ENCODE data around the gene MMP25. TPM values are rescaled to one million over a fixed set of nuclear protein-coding genes. Genes with fewer than 3 reads are reported as not detected.
"Not testable (repeated sequence)": the region's sequence is repeated elsewhere in the genome, so short reads cannot be mapped to it uniquely, and the experiment has no call there.

The MMP25 gene
- total and polyA plus RNA-seq, 7 experiments from 2014 or later, result 0.64 to 64.4 (median 0.93) TPM

GRCh38 chr16:3072148-3072547 is 25.8 kb downstream of the MMP25 start:
- DNase-seq, result not testable (repeated sequence)

GRCh38 chr16:3072576-3073263 is 26.4 kb downstream of the MMP25 start:
- POLR2A ChIA-PET, result interaction anchor here (0.7 to 5.2 kb wide), 4 partner anchors 8 to 1618 kb away, joined by 3 to 113 read pairs (median 18); partner anchors contain the start of gene IL32
- Histone ChIP-seq H3K36me3 (ENCODE audit: control insufficient read depth in 2 of 3, insufficient read depth in 3 of 3, low read length in 3 of 3) (peaks cover 0 to 13% (median 0%) of the 10 kb centered on the region in 3 experiments), H3K4me1 (ENCODE audit: control insufficient read depth in 2 of 2, insufficient read depth in 2 of 2, low read length in 2 of 2) (peaks cover 72 to 75% of the 10 kb centered on the region in 2 donors), H3K27ac (ENCODE audit: low read depth, low read length) (peak overlapping the region; percentile 47)
- Mint-ChIP-seq H3K4me3 (peak overlapping the region in 8 of 10 donors; percentile 34 to 100 (median 84)), H3K4me1 (peaks cover 71 to 91% (median 76%) of the 10 kb centered on the region in 7 donors), H3K36me3 (peaks cover 0 to 60% (median 12%) of the 10 kb centered on the region in 5 donors), H3K27ac (peak overlapping the region; percentile 92 to 100 (median 99))
- DNase-seq (peak in 6 of 9 donors; percentile 22 to 62 (median 44)), ATAC-seq (peak; percentile 47)
- CTCF ChIA-PET; H3K27me3 ChIP-seq (ENCODE audit: control insufficient read depth in 2 of 2, insufficient read depth in 2 of 2, low read length in 2 of 2); H3K27me3 Mint-ChIP-seq; H3K9me3 ChIP-seq (ENCODE audit: control insufficient read depth in 2 of 3, low read length in 3 of 3); H3K9me3 Mint-ChIP-seq; H3K4me3 ChIP-seq (ENCODE audit: low read length): not testable (repeated sequence)
- intact Hi-C loops (cut with micrococcal nuclease), result loop anchor here in 1 of 2 donors (10.0 kb wide), 1 partner anchor 432 kb away; the partner anchor contains the start of gene CLUAP1

More at GRCh38 chr16:3072148-3072547, 25.8 kb downstream of the MMP25 start:
- POLR2A ChIA-PET, result interaction anchor here (1.0 to 5.0 kb wide), 3 partner anchors 11 to 127 kb away, joined by 3 to 34 read pairs (median 4); no protein-coding TSS in a partner anchor
- H3K9me3 Mint-ChIP-seq; H3K9me3 ChIP-seq (ENCODE audit: control insufficient read depth in 2 of 3, low read length in 3 of 3); H3K27me3 ChIP-seq (ENCODE audit: control insufficient read depth in 2 of 2, insufficient read depth in 2 of 2, low read length in 2 of 2); H3K27me3 Mint-ChIP-seq; CTCF ChIA-PET; H3K4me3 ChIP-seq (ENCODE audit: low read length); ATAC-seq: not testable (repeated sequence)
- H3K4me1 Mint-ChIP-seq, result peaks cover 71 to 90% (median 73%) of the 10 kb centered on the region in 7 donors
- intact Hi-C loops (cut with micrococcal nuclease), result loop anchor here in 1 of 2 donors (10.0 kb wide), 1 partner anchor 433 kb away; the partner anchor contains the start of gene CLUAP1
- peak overlapping the region; percentile 23 to 100 (median 64) for H3K4me3 Mint-ChIP-seq
- peaks cover 4 to 61% (median 13%) of the 10 kb centered on the region in 5 donors for H3K36me3 Mint-ChIP-seq
- H3K27ac Mint-ChIP-seq, result peak overlapping the region; percentile 79 to 100 (median 90)
- H3K4me1 ChIP-seq (ENCODE audit: control insufficient read depth in 2 of 2, insufficient read depth in 2 of 2, low read length in 2 of 2), result peaks cover 69 to 70% of the 10 kb centered on the region in 2 donors
- peak overlapping the region; percentile 47 for H3K27ac ChIP-seq (ENCODE audit: low read depth, low read length)
- peaks cover 0 to 13% (median 3%) of the 10 kb centered on the region in 3 experiments for H3K36me3 ChIP-seq (ENCODE audit: control insufficient read depth in 2 of 3, insufficient read depth in 3 of 3, low read length in 3 of 3)

GRCh38 chr16:3073448-3073847 is 27.1 kb downstream of the MMP25 start:
- peaks cover 71 to 77% of the 10 kb centered on the region in 2 donors for H3K4me1 ChIP-seq (ENCODE audit: control insufficient read depth in 2 of 2, insufficient read depth in 2 of 2, low read length in 2 of 2)
- peaks cover 0 to 13% (median 0%) of the 10 kb centered on the region in 3 experiments for H3K36me3 ChIP-seq (ENCODE audit: control insufficient read depth in 2 of 3, insufficient read depth in 3 of 3, low read length in 3 of 3)
- peak overlapping the region; percentile 92 to 99 (median 99) for H3K27ac Mint-ChIP-seq
- peak overlapping the region; percentile 35 for H3K4me3 ChIP-seq (ENCODE audit: low read length)
- H3K4me1 Mint-ChIP-seq, result peaks cover 71 to 92% (median 80%) of the 10 kb centered on the region in 7 donors
- ChIA-PET CTCF (no interaction called here), POLR2A (interaction anchor here (0.7 to 5.2 kb wide), 2 partner anchors 9 to 1617 kb away, joined by 3 to 113 read pairs; partner anchors contain the start of gene IL32)
- intact Hi-C loops (cut with micrococcal nuclease), result loop anchor here in 1 of 2 donors (10.0 kb wide), 1 partner anchor 431 kb away; the partner anchor contains the start of gene CLUAP1
- ATAC-seq, result no peak
- H3K4me3 Mint-ChIP-seq, result peak overlapping the region; percentile 71 to 89 (median 83)
- H3K36me3 Mint-ChIP-seq, result peaks cover under 1 to 60% (median 19%) of the 10 kb centered on the region in 5 donors
- no peak for DNase-seq
- H3K27ac ChIP-seq (ENCODE audit: low read depth, low read length), result peak overlapping the region; percentile 78
- H3K9me3 ChIP-seq (ENCODE audit: control insufficient read depth in 2 of 3, low read length in 3 of 3), result no peaks in the 10 kb centered on the region
- no peaks in the 10 kb centered on the region for H3K27me3 Mint-ChIP-seq
- peaks cover 0 to 11% (median 3%) of the 10 kb centered on the region in 11 donors for H3K9me3 Mint-ChIP-seq
- no peaks in the 10 kb centered on the region for H3K27me3 ChIP-seq (ENCODE audit: control insufficient read depth in 2 of 2, insufficient read depth in 2 of 2, low read length in 2 of 2)

GRCh38 chr16:3074860-3075522 is 28.6 kb downstream of the MMP25 start:
- Mint-ChIP-seq H3K4me3 (peak overlapping the region; percentile 69 to 89 (median 83)), H3K27me3 (no peaks in the 10 kb centered on the region), H3K36me3 (peaks cover 4 to 59% (median 16%) of the 10 kb centered on the region in 5 donors), H3K9me3 (peaks cover 0 to 13% (median 4%) of the 10 kb centered on the region in 11 donors), H3K27ac (peak overlapping the region; percentile 92 to 99 (median 99)), H3K4me1 (peaks cover 67 to 93% (median 78%) of the 10 kb centered on the region in 7 donors)
- intact Hi-C loops (cut with micrococcal nuclease), result loop anchor here (1.0 to 10.0 kb wide), 8 partner anchors 10 to 430 kb away; partner anchors contain the start of genes IL32 (in 2 of the 2) and CLUAP1 (in 1 of the 2)
- Histone ChIP-seq H3K9me3 (ENCODE audit: control insufficient read depth in 2 of 3, low read length in 3 of 3) (no peaks in the 10 kb centered on the region), H3K27ac (ENCODE audit: low read depth, low read length) (peak overlapping the region; percentile 78), H3K4me1 (ENCODE audit: control insufficient read depth in 2 of 2, insufficient read depth in 2 of 2, low read length in 2 of 2) (peaks cover 73 to 82% of the 10 kb centered on the region in 2 donors), H3K4me3 (ENCODE audit: low read length) (peak overlapping the region; percentile 37), H3K36me3 (ENCODE audit: control insufficient read depth in 2 of 3, insufficient read depth in 3 of 3, low read length in 3 of 3) (peaks cover 0 to 2% (median 0%) of the 10 kb centered on the region in 3 experiments), H3K27me3 (ENCODE audit: control insufficient read depth in 2 of 2, insufficient read depth in 2 of 2, low read length in 2 of 2) (no peaks in the 10 kb centered on the region)
- peak; percentile 95 for ATAC-seq
- ChIA-PET POLR2A (interaction anchor here (0.6 to 5.6 kb wide), 26 partner anchors 8 to 377 kb away, joined by 3 to 113 read pairs (median 5); partner anchors contain the start of genes IL32, ZNF213, ZNF263 and ZSCAN10), CTCF (interaction anchor here (0.7 to 5.5 kb wide), 10 partner anchors 9 to 1548 kb away, joined by 3 to 45 read pairs (median 10); partner anchors contain the start of gene IL32)
- peak; percentile 44 to 92 (median 90) for DNase-seq

GRCh38 chr16:3075523-3075915 is 29.2 kb downstream of the MMP25 start:
- Mint-ChIP-seq H3K4me1 (peaks cover 64 to 93% (median 74%) of the 10 kb centered on the region in 7 donors), H3K4me3 (peak overlapping the region; percentile 69 to 89 (median 83)), H3K27me3 (no peaks in the 10 kb centered on the region), H3K9me3 (peaks cover 0 to 13% (median 4%) of the 10 kb centered on the region in 11 donors), H3K36me3 (peaks cover 4 to 57% (median 12%) of the 10 kb centered on the region in 5 donors), H3K27ac (peak overlapping the region; percentile 92 to 99 (median 99))
- POLR2A ChIA-PET, result interaction anchor here (0.6 to 5.6 kb wide), 21 partner anchors 11 to 207 kb away, joined by 3 to 113 read pairs (median 7); partner anchors contain the start of genes IL32, ZNF213, ZNF263 and ZSCAN10
- no peaks in the 10 kb centered on the region for H3K9me3 ChIP-seq (ENCODE audit: control insufficient read depth in 2 of 3, low read length in 3 of 3)
- CTCF ChIA-PET, result interaction anchor here (0.8 to 5.5 kb wide), 13 partner anchors 8 to 60 kb away, joined by 3 to 45 read pairs (median 9); partner anchors contain the start of genes IL32 and ZNF213
- H3K36me3 ChIP-seq (ENCODE audit: control insufficient read depth in 2 of 3, insufficient read depth in 3 of 3, low read length in 3 of 3), result no peaks in the 10 kb centered on the region
- ATAC-seq (peak; percentile 23), DNase-seq (no peak)
- H3K4me1 ChIP-seq (ENCODE audit: control insufficient read depth in 2 of 2, insufficient read depth in 2 of 2, low read length in 2 of 2), result peaks cover 73 to 79% of the 10 kb centered on the region in 2 donors
- peak overlapping the region; percentile 78 for H3K27ac ChIP-seq (ENCODE audit: low read depth, low read length)
- peak overlapping the region; percentile 37 for H3K4me3 ChIP-seq (ENCODE audit: low read length)
- no peaks in the 10 kb centered on the region for H3K27me3 ChIP-seq (ENCODE audit: control insufficient read depth in 2 of 2, insufficient read depth in 2 of 2, low read length in 2 of 2)
- intact Hi-C loops (cut with micrococcal nuclease), result loop anchor here (1.0 to 10.0 kb wide), 8 partner anchors 10 to 429 kb away; partner anchors contain the start of genes IL32 (in 2 of the 2) and CLUAP1 (in 1 of the 2)
